Right atrium auricular region (tissue), 2 donors: Measurements from ENCODE around the gene SLC22A7. TPM values are rescaled to one million over a fixed set of nuclear protein-coding genes. Genes with fewer than 3 reads are reported as not detected.

Source experiments
- DNase-seq: peaks from one replicate; pipeline ENCODE4 v3.0.0-alpha.2; 2019; ENCODE audit warnings: low spot score
- H3K27ac ChIP-seq, 2 donors: fragments of 200-600 bp; sonication (generic); 1 replicate in 1 of 2; 2 replicates in 1 of 2; pipeline ENCODE4 v1.5.1; 2016 to 2019
- H3K27me3 ChIP-seq, 2 donors: fragments of 200-600 bp; sonication (generic); one replicate each; pipeline versions ENCODE4 v1.5.1 to v1.6.0; 2017 to 2019
- H3K36me3 ChIP-seq: fragments of 200-600 bp; sonication (generic); one replicate; pipeline ENCODE4 v1.5.1; 2016
- H3K4me1 ChIP-seq, 2 donors: fragments of 200-600 bp; sonication (generic); one replicate each; pipeline versions ENCODE4 v1.5.1 to v1.6.0; 2017 to 2019
- H3K4me3 ChIP-seq, 2 donors: fragments of 200-600 bp; sonication (generic); 1 replicate in 1 of 2; 2 replicates in 1 of 2; pipeline ENCODE4 v1.5.1; 2017 to 2019; ENCODE audit warnings: mild to moderate bottlenecking in 1 of 2, moderate library complexity in 1 of 2
- H3K9me3 ChIP-seq, 2 donors: fragments of 200-600 bp; sonication (generic); one replicate each; pipeline ENCODE4 v1.5.1; 2019
- total RNA-seq, 2 donors: library from RNA; depleted of rRNA; stranded (reverse); fragments of >200 nt; gene quantifications; one replicate each; pipeline ENCODE4 v1.1.0, GENCODE V29; 2016
- TF ChIP-seq, protein P1 (sequence below), 2 donors: fragments of 200-600 bp; sonication (generic); IDR thresholded peaks; one replicate each; pipeline ENCODE4 v1.5.1; 2019; ENCODE audit warnings: antibody characterized with exemption in 2 of 2

Gene SLC22A7, protein sequence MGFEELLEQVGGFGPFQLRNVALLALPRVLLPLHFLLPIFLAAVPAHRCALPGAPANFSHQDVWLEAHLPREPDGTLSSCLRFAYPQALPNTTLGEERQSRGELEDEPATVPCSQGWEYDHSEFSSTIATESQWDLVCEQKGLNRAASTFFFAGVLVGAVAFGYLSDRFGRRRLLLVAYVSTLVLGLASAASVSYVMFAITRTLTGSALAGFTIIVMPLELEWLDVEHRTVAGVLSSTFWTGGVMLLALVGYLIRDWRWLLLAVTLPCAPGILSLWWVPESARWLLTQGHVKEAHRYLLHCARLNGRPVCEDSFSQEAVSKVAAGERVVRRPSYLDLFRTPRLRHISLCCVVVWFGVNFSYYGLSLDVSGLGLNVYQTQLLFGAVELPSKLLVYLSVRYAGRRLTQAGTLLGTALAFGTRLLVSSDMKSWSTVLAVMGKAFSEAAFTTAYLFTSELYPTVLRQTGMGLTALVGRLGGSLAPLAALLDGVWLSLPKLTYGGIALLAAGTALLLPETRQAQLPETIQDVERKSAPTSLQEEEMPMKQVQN
- not detected for total RNA-seq

- no peak for DNase-seq
- Histone ChIP-seq H3K27ac (no peak within 1 kb of the TSS), H3K4me3 (no peak within 1 kb of the TSS), H3K4me1 (no peaks in the 10 kb centered on the region), H3K27me3 (no peaks in the 10 kb centered on the region), H3K36me3 (no peaks in the 10 kb centered on the region), H3K9me3 (no peaks in the 10 kb centered on the region)
- TF ChIP-seq, protein P1, sequence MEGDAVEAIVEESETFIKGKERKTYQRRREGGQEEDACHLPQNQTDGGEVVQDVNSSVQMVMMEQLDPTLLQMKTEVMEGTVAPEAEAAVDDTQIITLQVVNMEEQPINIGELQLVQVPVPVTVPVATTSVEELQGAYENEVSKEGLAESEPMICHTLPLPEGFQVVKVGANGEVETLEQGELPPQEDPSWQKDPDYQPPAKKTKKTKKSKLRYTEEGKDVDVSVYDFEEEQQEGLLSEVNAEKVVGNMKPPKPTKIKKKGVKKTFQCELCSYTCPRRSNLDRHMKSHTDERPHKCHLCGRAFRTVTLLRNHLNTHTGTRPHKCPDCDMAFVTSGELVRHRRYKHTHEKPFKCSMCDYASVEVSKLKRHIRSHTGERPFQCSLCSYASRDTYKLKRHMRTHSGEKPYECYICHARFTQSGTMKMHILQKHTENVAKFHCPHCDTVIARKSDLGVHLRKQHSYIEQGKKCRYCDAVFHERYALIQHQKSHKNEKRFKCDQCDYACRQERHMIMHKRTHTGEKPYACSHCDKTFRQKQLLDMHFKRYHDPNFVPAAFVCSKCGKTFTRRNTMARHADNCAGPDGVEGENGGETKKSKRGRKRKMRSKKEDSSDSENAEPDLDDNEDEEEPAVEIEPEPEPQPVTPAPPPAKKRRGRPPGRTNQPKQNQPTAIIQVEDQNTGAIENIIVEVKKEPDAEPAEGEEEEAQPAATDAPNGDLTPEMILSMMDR (IDR thresholded peaks at IDR 0.05): no peak
Measured at GRCh38 chr6:43297644-43298564, at the start of gene SLC22A7. Gene SLC22A7 (plus strand): TSS chr6:43298260. CDS start chr6:43298359, 99 bp downstream.

GRCh38 chr6:43248791-43249190, 49.3 kb upstream of the SLC22A7 start:
- H3K4me1 ChIP-seq: peaks cover 0 to 14% of the 10 kb centered on the region in 2 donors
- TF ChIP-seq, protein P1 (IDR thresholded peaks at IDR 0.05): no peak
- H3K9me3 ChIP-seq: no peaks in the 10 kb centered on the region
- no peak overlapping the region for H3K4me3 ChIP-seq
- H3K36me3 ChIP-seq: no peaks in the 10 kb centered on the region
- DNase-seq: no peak
- H3K27me3 ChIP-seq: peaks cover 4 to 5% of the 10 kb centered on the region in 2 donors
- no peak overlapping the region for H3K27ac ChIP-seq

DNA sequence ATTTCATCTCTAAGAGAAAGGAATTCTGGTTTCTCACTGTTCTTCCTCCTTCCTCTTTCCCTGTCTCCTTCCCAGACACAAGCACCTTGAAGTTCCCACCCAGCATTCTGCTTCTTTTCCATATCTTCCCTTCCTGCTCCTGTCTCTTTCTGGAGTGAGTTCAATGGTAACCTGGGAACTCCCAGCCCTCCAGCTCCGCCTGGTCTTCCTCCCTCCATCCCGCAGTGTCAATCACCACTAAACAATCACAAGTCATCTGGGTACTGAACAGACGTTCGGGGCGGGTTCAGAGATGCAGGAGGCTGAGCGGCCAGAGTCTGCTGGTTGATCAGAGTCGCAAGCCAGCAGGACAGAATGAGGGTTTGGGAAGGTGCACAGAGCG, 47.1 kb upstream of the SLC22A7 start:
- no peak overlapping the region for H3K4me3 ChIP-seq
- H3K27me3 ChIP-seq: no peaks in the 10 kb centered on the region
- H3K36me3 ChIP-seq: no peaks in the 10 kb centered on the region
- DNase-seq: no peak
- no peak overlapping the region for H3K27ac ChIP-seq
- TF ChIP-seq, protein P1 (IDR thresholded peaks at IDR 0.05): no peak
- H3K9me3 ChIP-seq: no peaks in the 10 kb centered on the region
- H3K4me1 ChIP-seq: peaks cover 0 to 14% of the 10 kb centered on the region in 2 donors

DNA sequence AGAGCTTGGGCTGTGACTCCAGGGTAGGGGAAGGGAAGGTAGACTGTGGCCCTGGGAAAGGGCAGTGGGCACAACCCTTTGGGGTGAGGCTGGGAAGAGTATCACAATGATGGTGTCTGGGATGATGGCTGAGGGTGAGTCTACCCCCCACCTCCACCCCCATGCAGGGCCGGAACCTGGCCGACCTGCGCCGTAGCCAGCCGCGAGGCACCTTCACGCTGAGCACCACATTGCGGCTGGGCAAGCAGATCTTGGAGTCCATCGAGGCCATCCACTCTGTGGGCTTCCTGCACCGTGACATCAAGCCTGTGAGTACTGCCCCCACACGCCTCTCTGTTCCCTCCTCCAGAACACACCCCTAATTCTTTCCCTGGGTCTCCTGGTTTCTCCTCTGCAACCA, 44.7 kb upstream of the SLC22A7 start:
- H3K4me3 ChIP-seq: no peak overlapping the region
- H3K4me1 ChIP-seq: no peaks in the 10 kb centered on the region
- H3K9me3 ChIP-seq: no peaks in the 10 kb centered on the region
- TF ChIP-seq, protein P1 (IDR thresholded peaks at IDR 0.05): no peak
- H3K27me3 ChIP-seq: no peaks in the 10 kb centered on the region
- no peaks in the 10 kb centered on the region for H3K36me3 ChIP-seq
- H3K27ac ChIP-seq: no peak overlapping the region
- no peak for DNase-seq

- H3K36me3 ChIP-seq: no peaks in the 10 kb centered on the region
- DNase-seq: no peak
- H3K27me3 ChIP-seq: no peaks in the 10 kb centered on the region
Measured at GRCh38 chr6:43254138-43254817, 43.8 kb upstream of the SLC22A7 start.

More at GRCh38 chr6:43254138-43254817, 43.8 kb upstream of the SLC22A7 start:
- H3K4me1 ChIP-seq: no peaks in the 10 kb centered on the region
- H3K4me3 ChIP-seq: no peak overlapping the region
- TF ChIP-seq, protein P1 (IDR thresholded peaks at IDR 0.05): no peak
- no peak overlapping the region for H3K27ac ChIP-seq
- H3K9me3 ChIP-seq: no peaks in the 10 kb centered on the region
